GM19467 (cell line): ENCODE results near the gene OCRL.

Experiments
- ATAC-seq: cut with Tn5 transposase; IDR thresholded peaks from one replicate; pipeline ENCODE4 v1.9.1; 2021; ENCODE audit warnings: mild to moderate bottlenecking, moderate library complexity; ENCODE audit not compliant: unreplicated experiment

Gene OCRL

DNA sequence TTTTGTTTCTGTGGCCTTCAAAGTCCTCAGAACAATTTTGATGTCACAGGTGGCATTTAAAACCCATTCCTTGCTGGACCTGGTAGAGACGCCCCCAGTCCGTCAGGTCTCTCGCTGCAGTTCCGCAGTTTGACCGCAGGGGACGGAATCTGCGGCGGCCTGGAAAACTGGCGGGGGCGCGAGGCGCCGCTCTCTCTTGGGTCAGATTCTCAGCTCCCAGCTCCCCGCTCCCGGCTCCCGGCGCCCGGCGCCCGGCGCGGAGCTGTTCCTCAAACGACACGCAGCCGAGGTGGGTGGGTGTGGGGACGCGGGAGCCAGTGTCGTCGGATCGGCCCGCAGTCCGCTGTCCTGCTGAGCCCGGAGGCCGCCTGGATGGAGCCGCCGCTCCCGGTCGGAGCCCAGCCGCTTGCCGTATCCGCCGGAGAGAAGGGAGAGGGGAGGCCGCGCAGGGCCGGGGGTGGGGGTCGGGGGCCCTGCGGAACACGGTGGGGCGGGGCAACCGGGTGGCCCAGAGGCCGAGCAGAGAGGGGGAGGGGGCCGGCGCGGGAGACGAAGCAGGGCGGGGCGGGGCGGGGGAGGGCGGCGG is at the start of gene OCRL:
Gene OCRL, plus strand, starts transcription at position 192 of the 586 bp plus-strand sequence. Its CDS starts 181 bp downstream, at position 373.
- peak; percentile 95 for ATAC-seq

DNA sequence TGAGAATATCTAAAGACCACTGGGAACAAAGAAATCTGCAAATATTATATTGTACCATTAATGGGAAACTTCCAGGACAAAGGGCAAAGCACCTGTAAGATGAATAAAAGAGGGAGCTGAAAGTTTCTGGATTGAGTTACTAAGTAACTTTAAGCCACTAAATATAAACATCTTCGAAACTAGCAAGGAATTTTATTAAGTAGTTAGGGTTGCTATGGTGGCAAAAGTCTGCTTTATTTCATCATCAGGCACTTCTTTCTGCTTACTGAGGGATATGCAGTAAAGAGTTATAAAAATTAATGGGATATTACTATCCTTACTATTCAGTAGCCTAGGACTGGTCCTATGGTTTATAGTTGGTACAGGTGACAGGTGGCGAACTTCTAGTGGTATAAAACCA is 49.7 kb upstream of the OCRL start:
- ATAC-seq = no peak

DNA sequence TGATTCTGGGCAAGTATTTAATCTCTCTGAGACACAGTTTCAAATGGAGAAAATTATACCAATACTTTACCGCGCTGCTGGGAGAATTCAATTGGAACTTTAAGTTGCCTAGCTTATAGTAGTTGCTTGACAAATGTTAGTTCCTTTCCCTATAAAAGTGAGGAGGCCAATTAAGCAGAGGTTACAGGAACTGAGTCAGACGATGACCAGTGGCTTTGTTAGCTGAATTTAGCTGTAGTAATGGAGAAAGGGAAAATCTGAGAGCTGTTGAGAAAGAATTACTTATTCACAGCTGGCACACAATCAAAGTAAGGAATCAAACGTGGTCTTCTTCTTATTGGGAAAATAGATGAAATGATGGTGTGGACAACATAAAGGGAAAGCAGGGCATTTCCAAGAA is 46.4 kb upstream of the OCRL start:
- no peak for ATAC-seq

DNA sequence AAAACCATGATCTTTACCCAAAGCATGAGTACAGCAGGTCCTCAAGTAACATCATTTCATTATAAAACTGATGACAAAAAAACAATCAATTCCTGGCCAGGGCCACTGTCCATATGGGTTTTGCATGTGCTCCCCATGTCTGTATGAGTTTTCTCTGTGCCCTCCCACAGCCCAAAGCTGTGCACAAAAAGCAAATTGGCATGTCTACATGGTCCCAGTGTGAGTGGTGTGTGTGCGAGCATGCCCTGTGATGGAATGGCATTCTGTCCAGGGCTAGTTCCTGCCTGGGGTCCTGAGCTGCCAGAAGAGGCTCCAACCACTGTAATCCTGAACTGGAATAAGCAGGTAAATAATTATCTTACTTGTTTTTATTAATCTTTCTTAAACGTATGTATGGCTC is 45.2 kb upstream of the OCRL start:
- ATAC-seq = no peak

DNA sequence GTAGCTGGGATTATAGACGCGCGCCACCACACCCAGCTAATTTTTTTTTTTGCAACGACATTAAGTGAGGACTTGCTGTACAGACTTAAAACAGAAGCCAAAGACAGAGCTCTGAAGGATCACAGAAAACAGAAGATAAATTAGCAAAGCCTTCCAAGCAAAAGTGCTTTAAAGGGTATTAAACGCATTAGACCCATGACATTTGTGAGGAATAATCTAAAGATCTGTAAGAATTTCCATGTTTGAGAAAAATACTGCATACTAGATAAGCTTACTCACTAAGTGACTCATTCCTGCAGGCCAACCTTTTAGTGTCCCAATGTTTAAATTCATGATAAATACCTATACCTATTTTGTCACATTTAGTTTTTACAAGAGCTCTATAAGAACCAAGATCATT is 44.2 kb upstream of the OCRL start:
- ATAC-seq = no peak

DNA sequence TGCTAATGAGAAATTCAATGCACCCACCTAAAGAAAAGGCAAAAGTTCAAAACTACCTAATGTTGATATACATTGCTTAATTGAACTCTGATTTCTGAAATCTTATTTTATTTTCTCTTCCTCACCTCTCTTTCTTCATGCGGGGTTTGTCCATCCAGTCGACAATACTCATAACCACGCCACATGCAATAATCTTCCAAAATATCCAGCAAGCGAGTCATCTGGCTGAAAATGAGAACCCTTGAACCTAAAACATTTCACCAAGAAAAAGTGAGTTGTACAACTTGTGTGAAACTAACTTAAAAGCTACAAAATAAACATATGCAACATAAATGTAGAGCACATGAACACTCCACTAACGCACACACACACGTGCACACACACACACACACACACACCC is 43.4 kb upstream of the OCRL start:
- no peak for ATAC-seq

DNA sequence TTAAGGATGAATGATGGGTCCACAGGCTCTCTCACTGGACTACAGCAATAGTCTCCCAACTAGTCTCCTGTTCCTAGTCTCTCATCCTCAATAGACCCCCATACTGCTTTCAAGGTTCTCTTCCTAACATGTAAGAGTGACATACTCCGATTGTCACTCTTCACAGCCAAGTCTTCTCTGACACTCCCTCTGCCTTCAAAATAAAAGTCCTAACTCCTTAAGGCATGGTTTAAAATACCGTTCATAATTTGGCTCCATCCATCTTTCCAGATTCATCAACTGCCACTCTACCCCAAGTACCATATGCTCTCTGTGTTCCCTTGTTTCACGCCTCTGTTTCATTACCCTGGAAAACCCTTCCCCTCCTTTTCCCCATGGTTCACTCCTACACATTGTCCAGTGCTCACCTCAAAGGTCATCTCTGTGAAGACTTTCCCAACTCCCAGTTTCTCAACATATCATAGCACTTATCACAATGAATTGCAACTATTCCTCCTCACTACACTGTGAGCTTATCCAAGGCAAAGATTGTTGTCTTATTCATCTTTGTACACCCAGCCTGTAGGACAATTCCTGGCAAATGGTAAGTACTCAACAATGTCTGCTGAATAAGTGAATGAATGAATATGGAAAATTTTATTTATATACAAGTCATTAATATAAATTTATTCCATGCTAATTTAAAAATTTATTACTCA is 42.8 kb upstream of the OCRL start:
- no peak for ATAC-seq

DNA sequence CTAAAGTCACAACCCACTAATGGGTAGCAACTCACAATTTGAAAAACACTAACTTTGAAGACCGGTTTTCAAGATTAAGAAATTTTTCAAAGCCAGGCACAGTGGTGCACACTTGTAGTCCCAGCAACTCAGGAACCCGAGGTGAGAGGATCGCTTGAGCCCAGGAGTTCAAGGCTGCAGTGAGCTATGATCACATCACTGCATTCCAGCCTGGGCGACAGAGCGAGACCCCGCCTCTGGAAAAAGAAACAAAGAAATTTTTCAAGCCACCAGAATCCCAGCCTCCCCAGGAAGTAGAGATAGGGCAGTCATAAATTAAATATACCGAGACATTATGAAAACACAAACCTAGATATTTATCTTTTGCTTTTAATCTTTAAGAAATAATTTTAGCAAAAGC is 29.7 kb upstream of the OCRL start:
- ATAC-seq = no peak

DNA sequence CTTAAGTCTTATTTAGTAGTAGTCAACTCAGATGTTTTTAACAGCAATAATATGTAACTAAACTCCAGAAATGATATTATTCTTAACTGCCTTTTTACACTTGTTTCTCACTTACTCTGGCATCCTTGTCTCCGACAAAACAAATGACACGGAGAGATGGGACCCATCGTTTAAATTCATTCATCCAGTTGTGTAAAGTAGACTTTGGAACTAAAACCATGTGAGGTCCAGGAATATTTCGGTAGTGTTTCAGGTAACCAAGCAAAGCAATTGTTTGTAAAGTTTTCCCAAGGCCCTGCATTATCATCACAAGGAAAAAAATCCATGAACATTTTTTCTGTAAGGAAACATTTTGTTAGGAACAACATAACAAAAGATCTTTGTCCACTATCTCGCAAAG is 28.4 kb upstream of the OCRL start:
- ATAC-seq = no peak

DNA sequence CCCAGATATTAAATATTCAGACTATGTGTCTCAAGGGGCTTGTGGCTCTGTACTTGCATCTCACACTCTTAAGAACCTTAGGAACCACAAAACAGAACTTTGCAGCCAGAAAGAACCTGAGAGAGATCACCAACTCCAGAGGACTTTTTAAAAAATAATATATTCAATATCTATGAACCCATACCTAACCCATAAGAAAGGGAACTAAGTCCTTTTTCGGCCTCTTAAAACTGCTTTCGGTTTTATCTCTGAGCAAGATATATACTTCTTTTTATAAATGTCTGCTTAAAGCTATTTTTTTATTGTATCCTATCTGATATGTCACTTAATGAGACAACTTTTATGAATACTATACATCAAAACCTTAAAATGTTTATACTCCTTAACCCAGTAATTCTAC is 27.6 kb upstream of the OCRL start:
- no peak for ATAC-seq

DNA sequence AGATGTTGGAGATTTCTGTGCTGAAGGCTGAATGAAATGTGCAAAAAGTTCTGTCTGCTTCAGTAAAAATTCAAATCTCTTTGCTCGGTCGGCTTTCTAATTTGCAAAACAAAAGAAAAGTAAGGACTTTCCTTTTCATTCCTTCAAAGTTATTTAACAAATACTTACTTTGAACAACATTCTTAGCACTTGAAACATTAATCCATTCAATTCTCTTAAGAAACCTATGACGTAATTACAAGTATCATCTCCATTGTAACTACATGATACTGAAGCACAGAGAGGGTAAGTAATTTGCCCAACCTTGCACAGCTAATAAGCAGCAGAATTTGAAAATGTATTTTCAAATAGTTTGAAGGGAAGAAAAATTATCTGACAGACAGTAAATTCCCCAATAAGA is 23.7 kb upstream of the OCRL start:
- ATAC-seq = no peak

DNA sequence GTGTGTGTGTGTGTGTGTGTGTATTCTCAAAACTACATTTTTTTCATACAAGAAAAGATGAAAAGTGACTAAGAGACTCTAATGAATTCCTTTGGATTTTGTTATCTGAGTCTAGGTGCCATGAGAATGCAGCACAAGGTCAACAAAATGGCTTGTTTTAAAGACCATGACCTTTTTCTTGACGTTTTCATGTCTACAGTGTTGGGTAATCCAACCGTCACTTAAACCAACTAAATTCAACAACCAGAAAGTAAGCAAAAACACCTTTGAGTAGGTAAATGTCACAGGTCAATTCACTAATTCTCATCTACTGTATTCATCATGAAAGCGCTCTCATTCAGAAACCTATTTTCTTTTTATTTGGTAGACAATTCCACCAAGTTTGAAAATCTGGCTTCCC is 19.9 kb upstream of the OCRL start:
- no peak for ATAC-seq

DNA sequence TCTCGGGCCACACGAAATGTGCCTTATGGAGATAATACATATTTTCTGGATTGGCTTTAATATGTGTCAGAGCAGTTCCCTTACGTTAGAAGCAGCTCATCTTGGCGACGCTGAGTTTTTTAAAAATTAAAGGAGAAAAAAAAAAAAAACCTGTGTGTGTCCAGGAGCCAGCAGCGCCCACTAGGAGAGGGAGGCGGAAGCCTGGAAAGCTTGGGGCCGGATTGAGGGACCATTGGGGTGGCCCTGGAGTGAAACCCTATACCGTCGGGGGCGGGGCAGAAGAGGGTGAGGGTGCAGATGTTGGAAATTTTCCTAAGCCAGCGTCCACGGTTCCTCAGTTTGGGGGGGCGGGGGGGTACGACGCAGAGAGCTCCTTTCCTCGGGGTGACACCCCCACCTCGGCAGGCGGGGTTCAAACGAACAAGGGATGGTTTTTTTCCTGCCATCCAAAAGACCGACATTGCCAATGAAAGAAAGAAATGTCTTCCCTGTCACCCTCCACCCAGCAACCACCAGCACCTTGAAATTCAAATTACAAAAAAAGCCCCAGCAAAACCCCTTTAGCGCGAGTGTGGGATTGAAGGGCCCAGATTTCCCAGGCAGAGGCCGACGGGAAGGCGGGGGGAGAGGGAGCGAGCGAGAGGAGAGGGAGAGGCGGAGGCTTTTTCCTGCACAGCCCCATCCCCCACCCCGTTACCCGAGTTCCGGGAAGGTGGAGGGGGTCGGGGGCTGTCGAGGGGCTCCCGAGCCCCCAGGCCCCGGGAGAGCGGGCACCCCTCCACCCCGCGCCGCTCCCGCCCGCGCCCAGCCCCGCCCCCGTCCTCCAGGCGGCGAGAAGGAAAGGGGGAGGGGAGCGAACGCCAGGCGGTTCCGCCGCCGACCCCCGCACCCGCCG is 17.6 kb upstream of the OCRL start:
- no peak for ATAC-seq

DNA sequence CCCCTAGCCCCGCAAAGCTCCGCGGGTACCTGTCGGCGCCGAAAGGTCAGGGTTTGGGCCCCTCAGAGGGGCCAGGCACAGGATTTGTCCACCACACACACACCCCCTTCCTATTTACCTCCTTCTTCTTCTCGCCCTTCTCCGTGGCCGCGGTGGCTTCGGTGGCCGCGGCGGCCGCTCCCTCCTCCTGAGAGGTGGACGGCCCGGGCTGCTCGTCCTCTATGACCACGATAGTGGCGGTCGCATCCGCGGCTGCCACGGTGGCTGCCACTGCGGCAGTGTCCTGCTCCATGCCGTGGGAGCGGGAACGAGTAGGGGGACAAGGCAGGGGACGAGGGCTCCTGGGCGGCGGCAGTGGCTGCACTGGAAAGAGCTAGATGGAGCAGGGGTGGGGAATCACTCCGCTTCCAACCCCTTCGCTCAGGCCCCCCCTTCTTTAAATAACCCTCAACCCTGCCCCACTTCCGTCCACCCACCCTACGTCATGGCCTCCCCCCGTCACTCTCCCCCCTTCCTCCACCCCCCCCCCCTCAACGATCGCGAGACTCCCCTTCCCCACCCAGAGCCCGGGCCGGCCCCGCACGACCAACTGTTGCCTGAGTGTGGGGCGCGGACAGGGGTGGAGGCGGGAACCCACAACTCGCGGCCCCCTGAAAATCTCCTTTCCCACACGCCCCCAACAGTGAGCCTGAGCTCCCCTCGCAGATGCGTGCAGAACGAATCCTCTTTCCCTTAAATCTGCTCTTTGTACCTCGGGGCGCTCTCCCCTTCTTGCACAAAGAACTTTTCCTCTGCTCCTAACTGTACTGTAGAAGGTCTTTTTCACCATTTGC is 16.8 kb upstream of the OCRL start, which contains the start of gene SMARCA1:
Gene SMARCA1, minus strand, starts transcription at position 412 of the 833 bp plus-strand sequence. Its CDS starts 120 bp downstream, at position 292.
- no peak for ATAC-seq

DNA sequence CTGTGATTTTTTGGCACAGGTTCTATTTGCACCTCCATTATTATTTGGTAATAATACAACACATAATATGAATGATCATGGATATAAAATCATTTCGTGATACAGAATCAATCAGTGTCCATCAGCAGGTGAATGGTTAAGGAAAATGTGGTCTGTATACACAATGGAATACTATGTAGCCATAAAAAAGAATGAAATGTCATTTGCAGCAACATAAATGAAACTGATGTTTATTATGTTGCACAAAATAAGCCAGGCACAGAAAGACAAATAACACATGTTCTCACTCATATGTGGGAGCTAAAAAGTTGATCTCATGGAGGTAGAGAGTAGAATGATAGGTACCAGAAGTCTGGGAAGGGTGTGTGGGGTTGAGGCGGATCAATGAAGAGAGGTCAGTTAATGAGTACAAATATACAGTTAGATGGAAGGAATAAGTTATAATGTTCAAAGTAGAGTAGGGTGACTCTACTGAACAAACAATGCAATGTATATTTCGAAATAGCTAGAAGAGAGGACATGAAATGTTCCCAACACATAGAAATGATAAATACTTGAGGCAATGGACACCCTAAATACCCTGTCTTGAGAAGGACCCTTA is 15.7 kb upstream of the OCRL start:
- ATAC-seq = no peak

DNA sequence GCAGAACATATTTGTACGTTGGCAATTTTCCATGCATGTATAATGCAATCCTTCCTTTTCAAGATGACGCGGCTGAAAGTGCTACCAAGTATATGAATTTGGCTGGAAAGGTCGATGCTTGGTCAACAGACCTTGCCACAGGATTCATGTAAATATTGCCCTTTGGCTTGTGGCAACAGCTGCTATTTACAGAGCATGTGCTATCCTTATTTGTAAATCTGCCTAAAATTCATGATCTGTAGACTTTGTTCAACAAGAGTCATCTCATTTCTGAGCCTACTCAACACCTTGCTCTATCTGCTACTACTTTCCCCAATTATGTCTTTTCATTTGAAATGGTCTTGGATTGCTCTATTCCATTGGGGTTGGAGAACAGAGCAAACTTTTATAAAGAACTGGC is 14.9 kb upstream of the OCRL start:
- no peak for ATAC-seq

DNA sequence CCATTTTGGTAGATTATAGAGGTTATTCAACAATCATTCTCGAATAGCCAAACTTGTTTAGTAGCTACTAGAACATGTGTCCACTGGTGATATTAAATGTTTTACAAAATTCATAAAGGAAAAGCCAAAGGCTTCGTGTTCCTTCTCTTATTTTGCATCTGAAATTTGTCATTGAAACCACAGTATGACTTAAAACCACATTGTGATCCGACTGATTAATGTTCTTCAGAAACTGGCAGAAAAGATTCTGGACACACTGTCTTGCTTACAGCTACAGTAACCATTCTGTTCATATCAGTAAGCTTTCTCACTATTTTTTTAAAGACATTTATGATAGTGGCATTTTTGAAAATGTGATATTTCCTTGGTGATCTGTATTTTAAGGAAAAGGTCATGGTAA is 14.2 kb upstream of the OCRL start:
- no peak for ATAC-seq

DNA sequence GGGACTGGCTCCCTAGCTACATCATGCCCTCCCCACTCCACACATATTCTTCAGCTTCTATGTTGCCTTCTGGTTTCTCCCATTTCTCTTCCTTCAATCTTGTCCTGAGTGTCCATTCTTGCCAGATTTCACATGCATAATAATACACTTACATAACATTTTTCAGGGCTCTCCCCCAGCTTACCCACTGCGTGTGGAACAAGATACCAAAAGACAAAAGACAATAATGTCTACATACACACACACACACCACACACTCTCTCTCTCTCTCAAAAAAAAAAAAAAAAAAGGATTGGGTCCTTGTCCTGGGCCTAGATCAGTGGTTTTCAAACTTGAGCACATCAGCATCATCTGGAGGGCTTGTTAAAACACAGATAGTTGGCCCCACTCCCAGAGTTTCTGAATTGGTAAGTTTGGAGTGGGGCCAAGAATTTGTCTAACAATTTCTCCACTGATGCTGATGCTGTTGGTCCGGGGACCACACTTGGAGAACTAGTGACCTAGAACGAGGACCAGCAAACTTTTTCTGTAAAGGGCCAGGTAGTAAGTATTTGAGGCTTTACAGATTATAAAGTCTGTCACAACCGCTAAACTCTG is 10.3 kb upstream of the OCRL start:
- ATAC-seq = no peak

DNA sequence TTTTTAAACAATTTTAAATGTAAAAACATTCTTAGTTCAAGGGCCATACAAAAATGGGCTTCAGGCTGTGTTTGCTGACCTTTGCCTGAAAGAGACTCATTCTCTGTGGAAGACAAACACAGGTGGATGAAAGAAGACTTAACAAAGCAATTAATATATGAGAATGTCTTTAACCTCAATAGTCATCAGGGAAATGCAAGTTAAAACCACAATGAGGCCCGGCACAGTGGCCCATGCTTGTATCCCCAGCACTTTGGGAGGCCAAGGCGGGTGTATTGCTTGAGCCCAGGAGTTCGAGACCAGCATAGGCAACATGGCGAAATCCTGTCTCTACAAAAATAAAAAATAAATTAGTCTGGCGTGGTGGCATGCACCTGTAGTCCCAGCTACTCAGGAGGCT is 9.6 kb upstream of the OCRL start:
- no peak for ATAC-seq

DNA sequence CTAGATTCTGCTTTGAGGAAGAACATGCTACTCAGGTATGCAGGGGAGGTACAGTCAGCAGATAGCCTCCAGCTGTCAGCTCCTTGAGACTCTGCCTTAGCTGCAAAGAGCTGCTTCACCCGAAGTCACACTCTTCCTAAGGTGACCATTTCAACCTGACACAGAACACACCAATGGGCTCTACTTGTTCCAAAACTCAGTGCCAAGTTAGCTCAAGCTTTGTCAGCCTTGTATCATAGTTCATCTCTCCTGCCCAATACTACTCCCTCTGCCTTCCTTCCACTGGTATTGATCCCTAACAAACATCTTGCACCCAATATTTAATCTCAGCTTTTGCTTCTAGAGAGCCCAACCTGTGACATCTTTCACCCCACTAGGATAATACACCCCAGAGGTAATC is 8.9 kb upstream of the OCRL start:
- no peak for ATAC-seq
